ENCODE results near the gene GCNT2.
"Not testable (repeated sequence)": the region's sequence is repeated elsewhere in the genome, so short reads cannot be mapped to it uniquely, and the experiment has no call there.

Gene GCNT2

DNA sequence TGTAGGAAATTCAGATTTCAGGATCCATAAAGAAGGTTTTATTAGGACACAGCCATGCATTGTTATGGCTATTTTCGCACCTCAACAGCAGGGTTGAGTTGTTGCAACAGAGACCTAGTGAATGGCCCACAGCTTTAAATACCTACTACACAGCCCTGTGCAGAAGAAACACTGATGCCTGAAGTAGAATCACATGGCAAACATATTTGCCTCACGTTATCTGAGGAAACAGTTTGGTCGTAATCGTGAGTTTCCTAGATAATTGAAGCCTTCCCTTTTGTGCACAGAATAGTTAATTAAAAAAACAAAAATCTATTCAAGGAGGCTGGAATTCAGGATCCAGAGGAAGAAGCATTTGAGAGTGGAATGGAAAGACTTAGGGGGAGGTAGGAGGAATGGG lies 55.1 kb downstream of the GCNT2 start:
- H3K27ac Mint-ChIP-seq, result no peak overlapping the region
- no peaks in the 10 kb centered on the region for H3K27me3 Mint-ChIP-seq
- H3K9me3 Mint-ChIP-seq, result no peaks in the 10 kb centered on the region
- H3K36me3 Mint-ChIP-seq, result peaks cover 59% of the 10 kb centered on the region
- no peak for ATAC-seq
- H3K4me3 Mint-ChIP-seq, result no peak overlapping the region
- H3K4me1 Mint-ChIP-seq, result no peaks in the 10 kb centered on the region

DNA sequence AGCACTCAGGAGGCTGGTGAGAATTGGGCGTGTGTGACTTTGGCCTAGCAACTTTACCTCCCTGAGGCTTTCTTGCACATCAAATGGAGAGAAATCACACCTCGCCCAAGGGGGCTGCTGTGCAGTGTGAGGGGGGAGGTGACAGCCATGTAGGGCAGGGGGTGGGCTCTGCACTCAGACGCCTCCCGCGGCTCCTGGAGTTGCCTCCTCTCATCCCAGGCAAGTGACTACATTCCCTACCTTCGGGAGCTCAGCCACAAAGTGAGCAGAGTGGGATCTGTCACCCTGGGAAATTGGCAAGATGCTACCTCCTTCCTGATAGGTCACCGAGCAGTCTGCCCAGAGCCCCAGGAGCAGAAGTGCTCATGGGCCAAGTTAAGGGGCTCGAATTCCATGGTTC lies 56.0 kb downstream of the GCNT2 start:
- Mint-ChIP-seq H3K4me3 (no peak overlapping the region), H3K27ac (no peak overlapping the region), H3K36me3 (peaks cover 52% of the 10 kb centered on the region), H3K4me1 (no peaks in the 10 kb centered on the region), H3K27me3 (no peaks in the 10 kb centered on the region), H3K9me3 (no peaks in the 10 kb centered on the region)
- no peak for ATAC-seq

DNA sequence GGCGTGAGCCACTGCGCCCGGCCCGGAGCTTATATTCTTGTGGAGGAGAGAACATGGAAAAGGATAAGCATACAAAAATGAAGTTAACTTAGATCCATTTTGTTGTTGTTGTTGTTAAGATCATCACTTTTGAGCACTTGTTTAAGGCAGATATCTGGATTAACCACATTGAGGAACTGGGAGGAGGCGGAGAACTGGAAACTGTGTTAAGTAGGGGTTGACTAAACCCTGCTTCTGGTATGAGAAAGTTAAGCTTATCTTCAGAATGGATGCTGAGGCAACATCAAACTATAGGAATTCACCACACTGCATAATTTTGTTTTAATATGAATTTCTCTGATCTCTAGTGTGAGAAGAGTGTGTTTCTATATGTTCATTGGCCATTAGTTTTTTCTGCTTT lies 57.6 kb downstream of the GCNT2 start:
- H3K27ac Mint-ChIP-seq, result no peak overlapping the region
- H3K9me3 Mint-ChIP-seq, result no peaks in the 10 kb centered on the region
- H3K36me3 Mint-ChIP-seq, result peaks cover 57% of the 10 kb centered on the region
- ATAC-seq, result no peak
- H3K4me1 Mint-ChIP-seq, result peaks cover 7% of the 10 kb centered on the region
- H3K27me3 Mint-ChIP-seq, result no peaks in the 10 kb centered on the region
- no peak overlapping the region for H3K4me3 Mint-ChIP-seq

DNA sequence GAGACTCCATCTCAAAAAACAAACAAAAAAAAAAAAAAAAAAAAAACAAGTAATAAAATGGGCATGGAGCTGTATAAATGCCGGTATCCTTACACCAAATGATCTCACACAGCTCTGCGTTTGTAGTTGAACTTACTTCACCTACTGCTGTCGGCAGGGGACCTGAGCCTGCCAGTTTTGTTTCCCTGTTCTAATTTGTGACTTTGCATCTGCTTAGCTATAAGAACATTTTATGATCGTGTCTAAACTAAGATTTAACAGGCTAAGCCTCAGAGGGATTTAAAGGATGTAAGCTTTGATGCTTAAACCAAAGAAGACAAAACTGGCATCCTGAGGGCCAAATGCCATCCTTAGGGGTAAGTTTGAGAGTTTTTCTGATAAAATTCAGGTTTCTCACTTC lies 58.7 kb downstream of the GCNT2 start:
- Mint-ChIP-seq H3K9me3 (no peaks in the 10 kb centered on the region), H3K4me1 (peaks cover 14% of the 10 kb centered on the region), H3K4me3 (no peak overlapping the region), H3K27me3 (no peaks in the 10 kb centered on the region), H3K36me3 (peaks cover 58% of the 10 kb centered on the region), H3K27ac (no peak overlapping the region)
- ATAC-seq, result no peak

DNA sequence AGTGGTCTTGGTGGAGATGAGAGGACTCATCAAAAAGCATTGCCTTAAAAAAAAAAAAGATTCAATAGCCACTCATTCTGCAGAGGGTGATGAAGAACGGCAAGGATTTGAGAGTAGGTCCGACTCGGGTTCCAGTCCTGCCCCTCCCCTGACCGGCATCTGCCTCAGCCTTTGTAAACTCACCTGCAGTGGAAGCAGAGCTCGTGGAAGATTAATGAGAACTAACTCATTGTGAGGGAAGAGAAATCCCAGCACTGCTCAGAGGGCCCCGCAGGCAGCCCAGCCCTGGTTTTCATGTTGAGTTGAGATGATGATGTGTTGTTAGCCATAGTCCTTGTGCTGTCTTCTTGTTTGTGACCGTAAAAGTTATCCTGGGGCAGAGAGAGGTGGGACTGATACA lies 59.4 kb downstream of the GCNT2 start:
- Mint-ChIP-seq H3K36me3 (peaks cover 58% of the 10 kb centered on the region), H3K4me3 (no peak overlapping the region), H3K27ac (no peak overlapping the region), H3K9me3 (no peaks in the 10 kb centered on the region), H3K27me3 (no peaks in the 10 kb centered on the region), H3K4me1 (peaks cover 21% of the 10 kb centered on the region)
- no peak for ATAC-seq

DNA sequence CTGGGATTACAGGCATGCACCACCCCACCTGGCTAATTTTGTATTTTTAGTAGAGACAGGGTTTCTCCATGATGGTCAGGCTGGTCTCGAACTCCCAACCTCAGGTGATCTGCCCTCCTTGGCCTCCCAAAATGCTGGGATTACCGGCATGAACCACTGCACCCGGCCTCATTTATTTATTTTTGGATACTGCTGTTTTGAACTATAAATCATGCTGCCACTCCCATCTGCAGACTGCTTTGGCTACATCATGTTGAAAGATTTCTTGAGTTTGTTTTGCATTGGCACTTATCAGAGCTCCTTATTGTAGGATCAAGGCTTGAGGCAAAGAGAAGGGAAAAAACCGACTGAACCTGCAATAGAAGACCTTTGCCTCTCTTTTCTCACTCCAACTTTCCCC lies 60.3 kb downstream of the GCNT2 start:
- not testable (repeated sequence) for H3K4me3 Mint-ChIP-seq, H3K27me3 Mint-ChIP-seq, H3K9me3 Mint-ChIP-seq, H3K27ac Mint-ChIP-seq, ATAC-seq
- Mint-ChIP-seq H3K36me3 (peaks cover 53% of the 10 kb centered on the region), H3K4me1 (peaks cover 23% of the 10 kb centered on the region)

DNA sequence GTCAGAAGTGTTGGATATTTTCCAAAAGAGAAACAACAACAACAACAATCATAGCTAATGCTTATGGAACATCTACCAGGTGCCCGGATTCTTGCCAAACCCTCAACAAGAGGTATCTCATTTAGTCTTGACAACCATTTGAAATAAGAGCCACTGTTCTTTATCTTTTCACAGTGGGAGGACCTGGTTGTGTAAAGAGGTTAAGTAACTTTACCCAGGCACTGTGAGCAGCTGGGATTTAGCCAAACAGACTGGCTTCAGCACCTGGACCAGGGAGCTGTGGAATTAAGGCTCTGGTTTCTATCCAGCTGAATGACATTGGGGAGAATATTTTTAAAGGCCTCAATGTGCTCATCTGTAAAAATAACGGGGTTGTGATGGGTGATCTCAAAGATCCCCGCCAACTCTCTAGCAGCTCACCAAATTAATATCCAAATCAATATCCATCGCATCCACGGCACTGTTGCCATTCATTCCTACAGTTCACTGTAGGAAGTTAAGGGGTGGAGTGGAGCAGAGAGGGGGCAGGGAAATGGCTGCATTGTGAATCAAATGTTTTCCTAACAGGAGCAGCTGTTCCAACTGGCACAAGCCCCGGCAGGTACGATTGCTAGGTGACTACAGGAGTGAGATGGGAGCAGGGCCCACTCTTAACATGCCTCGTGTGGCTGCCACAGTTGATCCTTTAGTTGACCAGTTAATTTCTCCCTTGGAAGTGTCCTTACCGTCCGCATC lies 61.8 kb downstream of the GCNT2 start:
- Mint-ChIP-seq H3K4me3 (no peak overlapping the region), H3K27ac (no peak overlapping the region), H3K9me3 (no peaks in the 10 kb centered on the region), H3K27me3 (no peaks in the 10 kb centered on the region), H3K4me1 (peaks cover 23% of the 10 kb centered on the region), H3K36me3 (peaks cover 40% of the 10 kb centered on the region)
- ATAC-seq, result no peak

DNA sequence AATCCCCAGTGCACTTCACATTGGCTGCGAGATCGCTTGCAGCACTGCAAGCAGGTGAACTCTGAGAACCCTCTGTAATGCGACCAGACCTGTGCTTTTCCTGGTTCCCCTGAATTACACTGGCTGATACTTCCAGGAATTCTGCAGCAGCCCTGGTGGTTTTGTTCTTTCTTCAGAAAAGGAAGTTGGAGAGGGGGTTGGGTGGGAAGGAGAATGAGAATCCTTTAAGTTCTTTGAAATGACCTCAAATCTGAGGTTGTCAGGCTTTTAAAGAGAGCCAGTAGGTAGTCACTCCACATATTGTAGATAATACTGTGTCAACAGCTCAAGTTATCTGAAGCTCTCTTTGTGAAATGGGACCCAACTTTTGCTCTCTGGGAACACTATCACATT lies 62.4 kb downstream of the GCNT2 start:
- Mint-ChIP-seq H3K36me3 (peaks cover 37% of the 10 kb centered on the region), H3K9me3 (no peaks in the 10 kb centered on the region), H3K27ac (no peak overlapping the region), H3K27me3 (no peaks in the 10 kb centered on the region), H3K4me3 (no peak overlapping the region), H3K4me1 (peaks cover 23% of the 10 kb centered on the region)
- no peak for ATAC-seq

DNA sequence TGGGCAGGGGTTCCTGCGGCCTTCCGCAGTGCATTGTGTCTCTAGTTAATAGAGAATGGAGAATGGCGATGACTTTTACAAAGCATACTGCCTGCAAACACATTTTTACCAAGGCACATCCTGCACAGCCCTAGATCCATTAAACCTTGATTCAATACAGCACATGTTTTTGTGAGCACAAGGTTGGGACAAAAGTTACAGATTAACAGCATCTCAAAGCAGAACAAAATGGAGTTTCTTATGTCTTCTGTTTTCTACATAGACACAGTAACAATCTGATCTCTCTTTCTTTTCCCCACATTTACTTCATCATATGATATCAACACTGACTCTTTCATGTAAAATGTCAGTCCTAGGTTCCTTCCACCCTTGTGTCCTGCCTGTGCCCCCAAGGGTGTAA lies 63.5 kb downstream of the GCNT2 start:
- Mint-ChIP-seq H3K27me3 (no peaks in the 10 kb centered on the region), H3K27ac (peak overlapping the region; percentile 5), H3K36me3 (peaks cover 32% of the 10 kb centered on the region), H3K9me3 (no peaks in the 10 kb centered on the region), H3K4me1 (peaks cover 23% of the 10 kb centered on the region), H3K4me3 (no peak overlapping the region)
- ATAC-seq, result no peak

DNA sequence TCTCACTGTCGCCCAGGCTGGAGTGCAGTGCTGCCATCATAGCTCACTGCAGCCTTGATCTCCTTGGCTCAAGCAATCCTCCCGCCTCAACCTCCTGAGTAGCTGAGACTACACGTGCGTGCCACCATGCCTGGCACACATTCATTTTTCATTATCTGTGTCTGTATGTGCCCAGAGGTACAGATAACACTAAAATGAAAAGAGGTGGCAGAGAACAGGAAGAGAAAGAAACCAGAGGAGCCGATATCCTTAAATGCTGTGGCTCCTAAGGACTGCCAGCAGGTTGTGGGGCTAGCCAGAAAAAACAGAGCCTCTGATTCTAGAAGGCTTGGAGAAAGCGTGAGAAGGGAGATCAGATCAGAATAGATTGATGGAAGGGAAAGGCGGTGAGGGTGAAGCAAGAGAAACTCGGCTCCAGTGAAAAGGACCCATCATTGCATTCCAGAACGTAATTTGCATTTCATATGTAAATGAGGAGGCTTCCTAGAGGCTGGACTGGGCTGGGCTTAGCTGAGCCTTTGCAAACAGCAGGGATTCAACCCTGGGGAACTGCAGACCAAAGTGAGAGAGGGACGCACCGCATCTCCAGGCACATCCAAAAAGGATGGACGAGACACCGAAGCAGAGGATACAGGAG lies 64.2 kb downstream of the GCNT2 start:
- Mint-ChIP-seq H3K27me3 (no peaks in the 10 kb centered on the region), H3K27ac (peak overlapping the region; percentile 5), H3K36me3 (peaks cover 29% of the 10 kb centered on the region), H3K9me3 (no peaks in the 10 kb centered on the region), H3K4me1 (peaks cover 23% of the 10 kb centered on the region), H3K4me3 (no peak overlapping the region)
- ATAC-seq, result no peak

DNA sequence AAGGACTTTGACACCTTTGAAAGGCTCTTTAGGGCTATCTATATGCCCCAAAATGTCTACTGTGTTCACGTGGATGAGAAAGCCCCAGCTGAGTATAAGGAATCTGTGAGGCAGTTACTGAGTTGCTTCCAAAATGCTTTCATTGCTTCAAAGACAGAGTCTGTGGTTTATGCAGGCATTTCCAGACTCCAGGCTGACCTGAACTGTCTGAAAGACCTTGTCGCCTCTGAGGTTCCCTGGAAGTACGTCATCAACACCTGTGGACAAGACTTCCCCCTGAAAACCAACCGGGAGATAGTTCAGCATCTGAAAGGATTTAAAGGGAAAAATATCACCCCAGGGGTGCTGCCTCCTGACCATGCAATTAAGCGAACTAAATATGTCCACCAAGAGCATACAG lies 65.2 kb downstream of the GCNT2 start:
- no peak overlapping the region for H3K4me3 Mint-ChIP-seq
- no peak for ATAC-seq
- peaks cover 33% of the 10 kb centered on the region for H3K36me3 Mint-ChIP-seq

DNA sequence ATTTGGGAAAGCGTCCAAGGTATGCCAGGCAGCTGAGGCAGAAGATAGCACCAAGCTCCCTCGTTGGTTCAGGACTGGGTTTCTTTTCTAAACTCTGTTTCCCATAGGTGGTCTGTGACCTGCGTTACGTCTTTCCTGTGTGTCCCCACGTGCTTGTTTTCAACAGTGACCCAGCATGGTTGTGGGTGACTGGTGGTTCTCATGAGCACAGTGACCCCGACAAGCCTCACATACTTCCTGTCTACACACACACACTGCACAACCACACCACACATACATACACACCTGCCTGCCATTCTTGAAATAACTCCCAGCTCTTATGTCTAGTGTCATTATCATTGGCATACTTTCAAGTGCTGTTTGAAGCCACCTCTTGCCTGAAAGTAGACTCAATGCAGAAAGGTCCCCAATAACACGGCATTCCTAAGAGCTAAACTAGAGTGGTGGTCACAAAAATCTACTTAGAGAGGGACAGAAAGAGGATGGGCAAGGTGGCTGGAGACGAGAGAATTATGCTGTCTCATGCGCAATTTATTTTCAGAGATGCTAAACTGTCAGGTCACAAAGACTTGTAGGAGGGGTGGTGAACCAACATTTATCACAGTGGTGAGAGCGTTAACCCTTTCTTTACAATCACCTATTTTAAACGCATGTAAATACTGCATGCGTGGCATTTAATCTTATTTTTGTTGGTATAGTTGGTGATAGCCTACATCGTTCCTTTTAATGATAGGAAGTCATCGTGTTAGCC lies 66.7 kb downstream of the GCNT2 start:
- H3K27me3 Mint-ChIP-seq, result no peaks in the 10 kb centered on the region

More for the DNA sequence above, 65.2 kb downstream of the GCNT2 start:
- peaks cover 23% of the 10 kb centered on the region for H3K4me1 Mint-ChIP-seq
- H3K27me3 Mint-ChIP-seq, result no peaks in the 10 kb centered on the region
- no peak overlapping the region for H3K27ac Mint-ChIP-seq
- no peaks in the 10 kb centered on the region for H3K9me3 Mint-ChIP-seq

DNA sequence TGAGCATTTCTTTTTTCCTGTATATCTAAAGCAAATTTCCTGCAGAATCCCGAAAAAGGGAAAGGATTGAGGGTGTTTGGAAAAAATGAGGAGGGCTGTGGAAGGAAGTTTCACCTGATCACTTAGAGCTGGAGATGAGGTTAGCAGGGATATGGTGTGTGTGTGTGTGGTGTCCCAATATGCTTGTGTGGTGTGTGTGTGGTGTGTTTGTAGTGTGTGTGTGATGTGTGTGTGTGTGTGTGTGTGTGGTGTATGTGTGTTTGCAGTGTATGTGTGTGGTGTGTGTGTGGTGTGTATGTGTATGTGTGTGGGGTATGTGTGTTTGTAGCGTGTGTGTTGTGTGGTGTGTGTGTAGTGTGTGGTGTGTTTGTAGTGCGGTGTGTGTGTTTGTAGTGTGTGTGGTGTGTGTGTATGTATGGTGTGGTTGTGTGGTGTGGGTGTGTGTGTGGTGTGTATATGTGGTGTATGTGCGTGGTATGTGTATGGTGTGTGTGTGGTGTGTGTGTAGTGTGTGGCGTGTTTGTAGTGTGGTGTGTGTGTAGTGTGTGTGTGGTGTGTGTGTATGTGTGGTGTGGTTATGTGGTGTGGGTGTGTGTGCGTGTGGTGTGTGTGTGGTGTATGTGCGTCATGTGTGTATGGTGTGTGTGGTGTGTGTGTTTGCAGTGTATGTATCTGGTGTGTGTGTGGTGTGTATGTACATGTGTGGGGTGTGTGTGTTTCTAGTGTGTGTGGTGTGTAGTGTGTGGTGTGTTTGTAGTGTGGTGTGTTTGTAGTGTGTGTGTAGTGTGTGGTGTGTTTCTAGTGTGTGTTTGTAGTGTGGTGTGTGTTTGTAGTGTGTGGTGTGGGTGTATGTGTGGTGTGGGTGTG lies 67.6 kb downstream of the GCNT2 start:
- H3K4me1 Mint-ChIP-seq, result peaks cover 28% of the 10 kb centered on the region
- H3K27ac Mint-ChIP-seq, result no peak overlapping the region
- ATAC-seq, result no peak
- H3K27me3 Mint-ChIP-seq, result no peaks in the 10 kb centered on the region
- H3K4me3 Mint-ChIP-seq, result no peak overlapping the region
- H3K36me3 Mint-ChIP-seq, result peaks cover 26% of the 10 kb centered on the region
- H3K9me3 Mint-ChIP-seq, result no peaks in the 10 kb centered on the region

More for the DNA sequence above, 66.7 kb downstream of the GCNT2 start:
- Mint-ChIP-seq H3K27ac (no peak overlapping the region), H3K4me3 (no peak overlapping the region), H3K4me1 (peaks cover 26% of the 10 kb centered on the region), H3K9me3 (no peaks in the 10 kb centered on the region), H3K36me3 (peaks cover 33% of the 10 kb centered on the region)
- ATAC-seq, result no peak

DNA sequence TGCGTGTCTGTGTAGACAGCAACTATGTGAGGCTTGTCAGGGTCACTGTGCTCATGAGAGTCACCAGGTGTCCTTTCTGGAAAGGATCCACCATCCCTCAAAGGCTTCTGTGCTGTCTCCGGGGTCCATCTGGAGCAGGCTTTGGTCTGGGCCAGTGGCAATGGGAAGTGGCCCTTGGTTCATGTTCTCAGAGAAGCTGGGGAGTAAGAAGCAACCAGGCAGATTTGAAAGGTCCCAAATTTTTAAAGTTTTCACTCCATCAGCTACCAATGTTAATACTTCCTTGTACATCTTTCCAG lies 68.2 kb downstream of the GCNT2 start:
- Mint-ChIP-seq H3K27ac (no peak overlapping the region), H3K4me1 (peaks cover 26% of the 10 kb centered on the region)
- ATAC-seq, result no peak

DNA sequence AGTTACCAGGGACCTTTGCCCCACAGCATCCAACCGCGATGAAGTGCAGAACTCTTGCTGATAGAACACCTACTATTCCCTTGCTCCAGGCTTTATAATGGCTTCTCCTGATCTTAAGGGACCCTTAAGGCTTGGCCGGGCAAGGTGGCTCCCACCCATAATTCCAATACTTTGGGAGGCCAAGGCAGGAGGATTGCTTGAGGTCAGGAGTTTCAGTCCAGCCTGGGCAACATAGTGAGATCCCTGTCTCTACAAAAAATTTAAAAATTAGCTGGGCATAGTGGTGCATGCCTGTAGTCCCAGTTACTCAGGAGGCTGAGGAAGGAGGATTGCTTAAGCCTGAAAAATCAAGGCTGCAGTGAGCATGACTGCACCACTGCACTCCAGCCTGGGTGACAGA lies 68.8 kb downstream of the GCNT2 start:
- Mint-ChIP-seq H3K36me3 (peaks cover 17% of the 10 kb centered on the region), H3K27me3 (no peaks in the 10 kb centered on the region), H3K4me3 (no peak overlapping the region), H3K9me3 (no peaks in the 10 kb centered on the region), H3K27ac (no peak overlapping the region), H3K4me1 (peaks cover 30% of the 10 kb centered on the region)
- no peak for ATAC-seq

More for the DNA sequence above, 68.2 kb downstream of the GCNT2 start:
- H3K9me3 Mint-ChIP-seq, result no peaks in the 10 kb centered on the region
- peaks cover 21% of the 10 kb centered on the region for H3K36me3 Mint-ChIP-seq
- no peaks in the 10 kb centered on the region for H3K27me3 Mint-ChIP-seq
- no peak overlapping the region for H3K4me3 Mint-ChIP-seq
